ENCODE data around the gene KRT33B.

Gene KRT33B

DNA sequence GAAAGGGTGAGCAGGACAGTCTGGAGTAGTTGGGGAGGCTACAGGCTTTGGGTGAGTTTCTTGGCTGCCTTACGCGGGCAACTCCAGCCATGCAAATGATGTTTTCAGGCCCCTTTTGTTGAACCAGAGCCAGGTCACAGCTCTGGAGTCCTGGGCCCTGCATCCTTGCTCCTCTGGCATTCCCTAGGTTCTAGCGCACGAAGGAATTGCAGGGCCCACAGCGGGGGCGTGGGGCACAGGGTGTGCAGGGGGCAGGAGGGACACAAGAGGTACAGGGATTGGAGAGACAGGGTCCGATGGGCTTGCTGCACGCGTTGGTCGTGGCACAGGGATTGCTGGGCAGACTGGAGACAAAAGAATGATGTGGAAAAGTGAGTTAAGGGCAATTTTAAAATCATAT lies 24.2 kb upstream of the KRT33B start:
- Histone ChIP-seq H3K79me2 (ENCODE audit: low read length) (no peaks in the 10 kb centered on the region), H3K9me3 (ENCODE audit: insufficient read depth, low read length) (no peaks in the 10 kb centered on the region), H3K4me3 (ENCODE audit: low read length) (no peak overlapping the region), H3K27me3 (ENCODE audit: low read depth, low read length) (peaks cover 17% of the 10 kb centered on the region), H3K36me3 (replicated peaks; ENCODE audit: low read depth, low read length) (no peaks in the 10 kb centered on the region), H3K9ac (ENCODE audit: low read length) (no peak overlapping the region), H3K27ac (ENCODE audit: low read length) (no peak overlapping the region), H3K4me2 (ENCODE audit: low read length) (no peak overlapping the region), H2AFZ (ENCODE audit: low read depth, low read length) (no peak overlapping the region), H4K20me1 (ENCODE audit: insufficient read depth, low read length) (no peaks in the 10 kb centered on the region), H3K4me1 (ENCODE audit: low read length) (no peaks in the 10 kb centered on the region)
- no peak for TF ChIP-seq EZH2phosphoT487 (IDR thresholded peaks at IDR 0.05; ENCODE audit: low read depth)
- TF ChIP-seq, protein P1, sequence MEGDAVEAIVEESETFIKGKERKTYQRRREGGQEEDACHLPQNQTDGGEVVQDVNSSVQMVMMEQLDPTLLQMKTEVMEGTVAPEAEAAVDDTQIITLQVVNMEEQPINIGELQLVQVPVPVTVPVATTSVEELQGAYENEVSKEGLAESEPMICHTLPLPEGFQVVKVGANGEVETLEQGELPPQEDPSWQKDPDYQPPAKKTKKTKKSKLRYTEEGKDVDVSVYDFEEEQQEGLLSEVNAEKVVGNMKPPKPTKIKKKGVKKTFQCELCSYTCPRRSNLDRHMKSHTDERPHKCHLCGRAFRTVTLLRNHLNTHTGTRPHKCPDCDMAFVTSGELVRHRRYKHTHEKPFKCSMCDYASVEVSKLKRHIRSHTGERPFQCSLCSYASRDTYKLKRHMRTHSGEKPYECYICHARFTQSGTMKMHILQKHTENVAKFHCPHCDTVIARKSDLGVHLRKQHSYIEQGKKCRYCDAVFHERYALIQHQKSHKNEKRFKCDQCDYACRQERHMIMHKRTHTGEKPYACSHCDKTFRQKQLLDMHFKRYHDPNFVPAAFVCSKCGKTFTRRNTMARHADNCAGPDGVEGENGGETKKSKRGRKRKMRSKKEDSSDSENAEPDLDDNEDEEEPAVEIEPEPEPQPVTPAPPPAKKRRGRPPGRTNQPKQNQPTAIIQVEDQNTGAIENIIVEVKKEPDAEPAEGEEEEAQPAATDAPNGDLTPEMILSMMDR (IDR thresholded peaks at IDR 0.05; ENCODE audit: low read depth, low read length) = no peak

DNA sequence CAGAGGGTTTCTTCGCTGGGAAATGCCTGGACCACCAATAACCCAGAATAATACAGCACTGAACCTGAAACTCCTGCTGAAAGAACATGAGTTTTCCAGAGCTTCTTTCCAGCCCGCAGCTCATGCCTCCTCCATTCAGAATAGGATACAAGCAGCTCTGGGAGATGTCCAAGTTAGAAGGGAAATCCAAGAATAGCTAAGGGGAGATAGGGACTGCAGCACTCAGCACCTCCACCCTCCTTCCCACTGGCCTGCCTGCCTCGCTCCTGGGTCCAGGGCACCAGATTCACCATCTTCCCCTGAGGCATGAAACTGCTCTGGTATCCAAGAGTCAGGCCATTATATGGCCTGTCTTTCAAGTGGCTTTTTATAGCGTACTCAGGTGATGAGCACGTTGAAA lies 23.7 kb upstream of the KRT33B start:
- H2AFZ ChIP-seq (ENCODE audit: low read depth, low read length) = no peak overlapping the region
- no peak overlapping the region for H3K27ac ChIP-seq (ENCODE audit: low read length)
- H3K36me3 ChIP-seq (replicated peaks; ENCODE audit: low read depth, low read length) = no peaks in the 10 kb centered on the region
- peaks cover 17% of the 10 kb centered on the region for H3K27me3 ChIP-seq (ENCODE audit: low read depth, low read length)
- no peaks in the 10 kb centered on the region for H3K9me3 ChIP-seq (ENCODE audit: insufficient read depth, low read length)
- H3K9ac ChIP-seq (ENCODE audit: low read length) = no peak overlapping the region
- H3K79me2 ChIP-seq (ENCODE audit: low read length) = no peaks in the 10 kb centered on the region
- H3K4me2 ChIP-seq (ENCODE audit: low read length) = no peak overlapping the region
- H3K4me3 ChIP-seq (ENCODE audit: low read length) = no peak overlapping the region
- no peaks in the 10 kb centered on the region for H3K4me1 ChIP-seq (ENCODE audit: low read length)
- H4K20me1 ChIP-seq (ENCODE audit: insufficient read depth, low read length) = no peaks in the 10 kb centered on the region
- TF ChIP-seq, protein P1 (IDR thresholded peaks at IDR 0.05; ENCODE audit: low read depth, low read length) = no peak
- no peak for TF ChIP-seq EZH2phosphoT487 (IDR thresholded peaks at IDR 0.05; ENCODE audit: low read depth)

DNA sequence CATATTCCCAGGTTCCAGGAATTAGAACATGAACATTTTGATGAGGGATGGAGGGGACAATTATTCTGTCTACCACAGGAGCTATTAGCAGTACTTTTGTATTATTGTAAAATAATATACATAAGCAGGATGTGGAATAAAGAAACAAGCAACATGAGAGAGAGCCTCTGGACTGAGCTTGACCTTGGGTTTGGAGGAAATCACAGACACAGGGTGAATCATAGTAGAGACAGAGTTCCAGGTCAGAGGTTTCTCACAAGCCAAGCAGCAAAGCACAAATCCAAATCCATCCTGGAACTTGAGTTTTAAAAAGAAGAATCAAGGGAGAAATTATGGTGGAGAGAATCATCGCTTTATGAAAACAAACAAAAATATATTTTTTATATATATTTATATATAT lies 22.7 kb upstream of the KRT33B start:
- no peak overlapping the region for H3K9ac ChIP-seq (ENCODE audit: low read length)
- H4K20me1 ChIP-seq (ENCODE audit: insufficient read depth, low read length) = no peaks in the 10 kb centered on the region
- no peak overlapping the region for H3K4me3 ChIP-seq (ENCODE audit: low read length)
- no peaks in the 10 kb centered on the region for H3K79me2 ChIP-seq (ENCODE audit: low read length)
- H3K27ac ChIP-seq (ENCODE audit: low read length) = no peak overlapping the region
- TF ChIP-seq, protein P1 (IDR thresholded peaks at IDR 0.05; ENCODE audit: low read depth, low read length) = no peak
- TF ChIP-seq EZH2phosphoT487 (IDR thresholded peaks at IDR 0.05; ENCODE audit: low read depth) = no peak
- H3K9me3 ChIP-seq (ENCODE audit: insufficient read depth, low read length) = no peaks in the 10 kb centered on the region
- H3K36me3 ChIP-seq (replicated peaks; ENCODE audit: low read depth, low read length) = no peaks in the 10 kb centered on the region
- H2AFZ ChIP-seq (ENCODE audit: low read depth, low read length) = no peak overlapping the region
- H3K27me3 ChIP-seq (ENCODE audit: low read depth, low read length) = peaks cover 17% of the 10 kb centered on the region
- no peaks in the 10 kb centered on the region for H3K4me1 ChIP-seq (ENCODE audit: low read length)
- H3K4me2 ChIP-seq (ENCODE audit: low read length) = no peak overlapping the region

DNA sequence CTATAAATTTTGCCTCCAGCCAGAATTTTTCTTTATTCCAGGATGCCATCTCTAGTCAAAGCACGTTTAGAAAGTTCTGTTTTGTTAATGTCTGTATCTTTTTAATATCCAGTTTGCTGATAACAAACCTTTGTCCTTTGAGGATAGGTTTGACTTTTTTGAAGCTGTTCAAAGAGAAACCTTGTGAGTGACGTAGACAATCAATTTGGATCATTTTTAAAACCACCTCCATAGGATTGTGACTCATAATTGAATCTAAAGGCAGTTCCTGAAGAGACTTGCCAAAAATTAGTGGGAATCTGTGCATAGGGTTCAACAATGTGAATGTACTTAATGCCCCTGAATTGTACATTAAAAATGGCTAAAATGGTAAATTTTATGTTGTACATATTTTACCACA lies 21.9 kb upstream of the KRT33B start:
- Histone ChIP-seq H3K4me3 (ENCODE audit: low read length) (no peak overlapping the region), H4K20me1 (ENCODE audit: insufficient read depth, low read length) (no peaks in the 10 kb centered on the region), H3K9me3 (ENCODE audit: insufficient read depth, low read length) (peaks cover 3% of the 10 kb centered on the region; the same call in 1 of the 2 replicates), H2AFZ (ENCODE audit: low read depth, low read length) (no peak overlapping the region), H3K36me3 (replicated peaks; ENCODE audit: low read depth, low read length) (no peaks in the 10 kb centered on the region), H3K27ac (ENCODE audit: low read length) (no peak overlapping the region), H3K27me3 (ENCODE audit: low read depth, low read length) (peaks cover 17% of the 10 kb centered on the region), H3K79me2 (ENCODE audit: low read length) (no peaks in the 10 kb centered on the region), H3K9ac (ENCODE audit: low read length) (no peak overlapping the region), H3K4me2 (ENCODE audit: low read length) (no peak overlapping the region), H3K4me1 (ENCODE audit: low read length) (no peaks in the 10 kb centered on the region)
- TF ChIP-seq EZH2phosphoT487 (IDR thresholded peaks at IDR 0.05; ENCODE audit: low read depth) = no peak
- TF ChIP-seq, protein P1 (IDR thresholded peaks at IDR 0.05; ENCODE audit: low read depth, low read length) = no peak
